HepG2 (cell line): ENCODE data around the gene CBX2. TPM values are rescaled to one million over a fixed set of nuclear protein-coding genes. Genes with fewer than 3 reads are reported as not detected.

Experiments used
- CCDC6 ChIP-seq: sonication (generic); formaldehyde crosslinking; IDR thresholded peaks from 2 replicates; pipeline ENCODE4 v1.8.1; 2022; ENCODE audit warnings: mild to moderate bottlenecking, missing genetic modification reagents, moderate library complexity
- CREM ChIP-seq, 2 experiments: sonication (generic) in 1 of 2; formaldehyde crosslinking in 1 of 2; IDR thresholded peaks; 2 replicates each; pipeline versions ENCODE4 v1.4.0 to v1.6.1; 2016 to 2020; ENCODE audit warnings: antibody characterized with exemption in 1 of 2, mild to moderate bottlenecking in 1 of 2, missing genetic modification reagents in 1 of 2
- KDM5B ChIP-seq: sonication (generic); formaldehyde crosslinking; IDR thresholded peaks from 2 replicates; pipeline ENCODE4 v1.4.0; 2020; ENCODE audit warnings: missing genetic modification reagents, mild to moderate bottlenecking, borderline replicate concordance
- LCORL ChIP-seq, 2 experiments: fragments of 450-650 bp in 1 of 2; sonication (generic) in 1 of 2; formaldehyde crosslinking in 1 of 2; IDR thresholded peaks; 2 replicates each; pipeline versions ENCODE4 v1.5.0 to v1.6.1; 2017 to 2020; ENCODE audit warnings: antibody characterized with exemption in 1 of 2, missing genetic modification reagents in 1 of 2
- RCOR2 ChIP-seq: IDR thresholded peaks from 2 replicates; pipeline ENCODE4 v1.6.1; 2016; ENCODE audit warnings: missing biosample characterization, missing genetic modification reagents
- SNAPC2 ChIP-seq: sonication (generic); formaldehyde crosslinking; IDR thresholded peaks from 2 replicates; pipeline ENCODE4 v1.8.1; 2022; ENCODE audit warnings: mild to moderate bottlenecking, missing genetic modification reagents
- ZNF12 ChIP-seq: sonication (generic); formaldehyde crosslinking; IDR thresholded peaks from 2 replicates; pipeline ENCODE4 v1.5.0; 2020; ENCODE audit warnings: missing genetic modification reagents
- ZNF34 ChIP-seq: sonication (generic); formaldehyde crosslinking; IDR thresholded peaks from 2 replicates; pipeline ENCODE4 v1.4.0; 2020; ENCODE audit warnings: mild to moderate bottlenecking, missing genetic modification reagents, borderline replicate concordance
- ZNF569 ChIP-seq: sonication (generic); formaldehyde crosslinking; IDR thresholded peaks from 2 replicates; pipeline ENCODE4 v1.5.0; 2020; ENCODE audit warnings: mild to moderate bottlenecking, missing genetic modification reagents, moderate library complexity, borderline replicate concordance
- ZNF570 ChIP-seq: sonication (generic); formaldehyde crosslinking; IDR thresholded peaks from 2 replicates; pipeline ENCODE4 v1.4.0; 2020; ENCODE audit warnings: mild to moderate bottlenecking, missing genetic modification reagents, borderline replicate concordance
- ZNF790 ChIP-seq: sonication (generic); formaldehyde crosslinking; IDR thresholded peaks from 2 replicates; pipeline ENCODE4 v1.8.0; 2022; ENCODE audit warnings: missing genetic modification reagents, mild to moderate bottlenecking, borderline replicate concordance
- ZSCAN12 ChIP-seq: sonication (generic); formaldehyde crosslinking; IDR thresholded peaks from 2 replicates; pipeline ENCODE4 v1.9.0; 2021; ENCODE audit warnings: mild to moderate bottlenecking, missing genetic modification reagents
- polyA plus RNA-seq, 8 experiments: library from polyadenylated mRNA; depleted of rRNA in 3 of 8; stranded (reverse) in 7 of 8; unstranded in 1 of 8; fragments of >200 nt; fragmentation: Illumina TruSeq in 4 of 8; extraction: Trizol in 4 of 8; gene quantifications; 2 replicates each; pipeline versions ENCODE4 v1.2.1 to v1.2.3, GENCODE V29; 2011 to 2016; ENCODE audit warnings: low read depth in 4 of 8, missing spikeins in 1 of 8, mixed read lengths in 1 of 8; ENCODE audit not compliant: insufficient read depth in 1 of 8
- total RNA-seq, 5 experiments: library from RNA; depleted of rRNA; stranded (reverse); fragments of >200 nt; fragmentation: Illumina TruSeq; extraction: Trizol; gene quantifications; 2 replicates each; pipeline ENCODE4 v1.2.3, GENCODE V29; 2016; ENCODE audit warnings: low read depth in 1 of 5
- TF ChIP-seq, protein P1 (sequence below): sonication (generic); formaldehyde crosslinking; IDR thresholded peaks from 2 replicates; pipeline ENCODE4 v1.5.1; 2020; ENCODE audit warnings: mild to moderate bottlenecking, missing genetic modification reagents
- TF ChIP-seq, protein P2 (sequence below): sonication (generic); formaldehyde crosslinking; IDR thresholded peaks from 2 replicates; pipeline ENCODE4 v1.5.1; 2020; ENCODE audit warnings: missing genetic modification reagents, mild to moderate bottlenecking, borderline replicate concordance
- TF ChIP-seq, protein P3 (sequence below): fragments of 450-650 bp; IDR thresholded peaks from 2 replicates; pipeline ENCODE4 v1.6.1; 2016
- TF ChIP-seq, protein P4 (sequence below): sonication (generic); formaldehyde crosslinking; IDR thresholded peaks from 2 replicates; pipeline ENCODE4 v1.8.1; 2023; ENCODE audit warnings: missing genetic modification reagents, inconsistent platforms, borderline replicate concordance

The CBX2 gene
- total and polyA plus RNA-seq, 2 of the 13 experiments (the other 11 are each of a cell fraction or from before 2014, with no cell fraction given) = 14.5 to 31.1 TPM

DNA sequence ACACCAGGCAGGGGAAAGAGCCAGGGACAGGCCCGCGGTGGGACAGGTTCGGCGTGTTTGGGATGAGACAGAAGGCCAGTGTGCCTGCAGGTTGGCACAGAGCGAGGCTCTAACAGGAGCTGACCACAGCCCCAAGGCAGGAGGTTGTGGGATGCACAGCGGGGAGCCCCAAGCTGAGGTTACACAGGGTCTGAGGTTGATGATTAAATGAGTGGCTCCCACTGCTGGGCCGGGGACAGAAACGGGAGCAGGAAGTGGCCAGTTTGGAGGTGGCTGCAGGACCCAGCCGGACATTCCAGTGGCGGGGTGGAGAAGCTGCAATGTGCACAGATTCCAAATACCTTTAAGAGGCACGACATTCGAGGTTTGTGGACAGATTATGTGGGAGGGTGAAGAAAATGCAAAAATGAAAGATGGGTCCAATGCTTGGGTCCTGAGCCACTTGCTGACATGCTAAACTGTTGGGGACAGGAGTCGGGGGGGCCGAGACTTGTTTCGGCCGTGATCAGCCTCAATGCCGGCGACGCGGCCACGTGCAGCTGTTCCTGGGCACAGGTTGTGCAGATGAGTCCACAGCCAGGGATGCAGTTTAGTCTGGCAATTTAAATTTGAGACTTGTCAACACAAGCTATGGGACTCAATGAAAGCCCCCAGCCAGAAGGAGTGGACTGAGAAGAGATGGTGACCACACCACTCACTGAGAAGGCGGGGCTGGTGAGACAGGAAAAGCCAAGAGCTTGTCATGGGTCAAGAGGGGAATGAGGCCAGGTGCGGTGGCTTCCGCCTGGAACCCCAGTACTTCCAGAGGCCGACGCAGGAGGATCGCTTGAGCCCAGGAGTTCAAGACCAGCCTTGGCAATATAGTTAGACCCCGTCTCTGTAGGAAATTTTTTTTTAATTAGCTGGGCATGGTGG is 38.5 kb upstream of the CBX2 start (continued):
- TF ChIP-seq, protein P1, sequence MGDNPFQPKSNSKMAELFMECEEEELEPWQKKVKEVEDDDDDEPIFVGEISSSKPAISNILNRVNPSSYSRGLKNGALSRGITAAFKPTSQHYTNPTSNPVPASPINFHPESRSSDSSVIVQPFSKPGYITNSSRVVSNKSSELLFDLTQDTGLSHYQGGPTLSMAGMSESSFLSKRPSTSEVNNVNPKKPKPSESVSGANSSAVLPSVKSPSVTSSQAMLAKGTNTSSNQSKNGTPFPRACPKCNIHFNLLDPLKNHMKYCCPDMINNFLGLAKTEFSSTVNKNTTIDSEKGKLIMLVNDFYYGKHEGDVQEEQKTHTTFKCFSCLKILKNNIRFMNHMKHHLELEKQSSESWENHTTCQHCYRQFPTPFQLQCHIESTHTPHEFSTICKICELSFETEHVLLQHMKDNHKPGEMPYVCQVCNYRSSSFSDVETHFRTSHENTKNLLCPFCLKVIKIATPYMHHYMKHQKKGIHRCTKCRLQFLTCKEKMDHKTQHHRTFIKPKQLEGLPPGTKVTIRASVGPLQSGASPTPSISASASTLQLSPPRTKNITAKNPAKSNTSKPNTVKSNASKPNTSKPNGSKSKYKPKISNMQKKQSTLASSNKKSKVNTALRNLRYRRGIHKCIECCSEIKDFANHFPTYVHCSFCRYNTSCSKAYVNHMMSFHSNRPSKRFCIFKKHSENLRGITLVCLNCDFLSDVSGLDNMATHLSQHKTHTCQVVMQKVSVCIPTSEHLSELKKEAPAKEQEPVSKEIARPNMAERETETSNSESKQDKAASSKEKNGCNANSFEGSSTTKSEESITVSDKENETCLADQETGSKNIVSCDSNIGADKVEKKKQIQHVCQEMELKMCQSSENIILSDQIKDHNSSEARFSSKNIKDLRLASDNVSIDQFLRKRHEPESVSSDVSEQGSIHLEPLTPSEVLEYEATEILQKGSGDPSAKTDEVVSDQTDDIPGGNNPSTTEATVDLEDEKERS (CRISPR knock-in tag) = peak; percentile 74; the same call in 1 of the 2 replicates
- TF ChIP-seq ZNF790 (CRISPR knock-in tag) = no peak
- no peak for TF ChIP-seq CREM (IDR thresholded peaks at IDR 0.05)
- no peak for TF ChIP-seq CREM (CRISPR knock-in tag; IDR thresholded peaks at IDR 0.05)
- TF ChIP-seq SNAPC2 (CRISPR knock-in tag) = 0 out of 2 replicates have a peak, but pooled peaks have one; percentile 39
- TF ChIP-seq, protein P2, sequence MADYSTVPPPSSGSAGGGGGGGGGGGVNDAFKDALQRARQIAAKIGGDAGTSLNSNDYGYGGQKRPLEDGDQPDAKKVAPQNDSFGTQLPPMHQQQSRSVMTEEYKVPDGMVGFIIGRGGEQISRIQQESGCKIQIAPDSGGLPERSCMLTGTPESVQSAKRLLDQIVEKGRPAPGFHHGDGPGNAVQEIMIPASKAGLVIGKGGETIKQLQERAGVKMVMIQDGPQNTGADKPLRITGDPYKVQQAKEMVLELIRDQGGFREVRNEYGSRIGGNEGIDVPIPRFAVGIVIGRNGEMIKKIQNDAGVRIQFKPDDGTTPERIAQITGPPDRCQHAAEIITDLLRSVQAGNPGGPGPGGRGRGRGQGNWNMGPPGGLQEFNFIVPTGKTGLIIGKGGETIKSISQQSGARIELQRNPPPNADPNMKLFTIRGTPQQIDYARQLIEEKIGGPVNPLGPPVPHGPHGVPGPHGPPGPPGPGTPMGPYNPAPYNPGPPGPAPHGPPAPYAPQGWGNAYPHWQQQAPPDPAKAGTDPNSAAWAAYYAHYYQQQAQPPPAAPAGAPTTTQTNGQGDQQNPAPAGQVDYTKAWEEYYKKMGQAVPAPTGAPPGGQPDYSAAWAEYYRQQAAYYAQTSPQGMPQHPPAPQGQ (CRISPR knock-in tag) = no peak
- TF ChIP-seq KDM5B (CRISPR knock-in tag) = peak; percentile 40; the same call in 1 of the 2 replicates
- TF ChIP-seq, protein P3, sequence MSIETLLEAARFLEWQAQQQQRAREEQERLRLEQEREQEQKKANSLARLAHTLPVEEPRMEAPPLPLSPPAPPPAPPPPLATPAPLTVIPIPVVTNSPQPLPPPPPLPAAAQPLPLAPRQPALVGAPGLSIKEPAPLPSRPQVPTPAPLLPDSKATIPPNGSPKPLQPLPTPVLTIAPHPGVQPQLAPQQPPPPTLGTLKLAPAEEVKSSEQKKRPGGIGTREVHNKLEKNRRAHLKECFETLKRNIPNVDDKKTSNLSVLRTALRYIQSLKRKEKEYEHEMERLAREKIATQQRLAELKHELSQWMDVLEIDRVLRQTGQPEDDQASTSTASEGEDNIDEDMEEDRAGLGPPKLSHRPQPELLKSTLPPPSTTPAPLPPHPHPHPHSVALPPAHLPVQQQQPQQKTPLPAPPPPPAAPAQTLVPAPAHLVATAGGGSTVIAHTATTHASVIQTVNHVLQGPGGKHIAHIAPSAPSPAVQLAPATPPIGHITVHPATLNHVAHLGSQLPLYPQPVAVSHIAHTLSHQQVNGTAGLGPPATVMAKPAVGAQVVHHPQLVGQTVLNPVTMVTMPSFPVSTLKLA = no peak
- TF ChIP-seq CCDC6 (CRISPR knock-in tag) = no peak
- no peak for TF ChIP-seq LCORL (IDR thresholded peaks at IDR 0.05)
- peak; percentile 82 for TF ChIP-seq LCORL (CRISPR knock-in tag; IDR thresholded peaks at IDR 0.05)
- TF ChIP-seq ZSCAN12 (CRISPR knock-in tag) = no peak
- no peak for TF ChIP-seq RCOR2 (CRISPR knock-in tag)
- TF ChIP-seq, protein P4, sequence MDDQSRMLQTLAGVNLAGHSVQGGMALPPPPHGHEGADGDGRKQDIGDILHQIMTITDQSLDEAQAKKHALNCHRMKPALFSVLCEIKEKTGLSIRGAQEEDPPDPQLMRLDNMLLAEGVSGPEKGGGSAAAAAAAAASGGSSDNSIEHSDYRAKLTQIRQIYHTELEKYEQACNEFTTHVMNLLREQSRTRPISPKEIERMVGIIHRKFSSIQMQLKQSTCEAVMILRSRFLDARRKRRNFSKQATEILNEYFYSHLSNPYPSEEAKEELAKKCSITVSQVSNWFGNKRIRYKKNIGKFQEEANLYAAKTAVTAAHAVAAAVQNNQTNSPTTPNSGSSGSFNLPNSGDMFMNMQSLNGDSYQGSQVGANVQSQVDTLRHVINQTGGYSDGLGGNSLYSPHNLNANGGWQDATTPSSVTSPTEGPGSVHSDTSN (CRISPR knock-in tag) = no peak
- TF ChIP-seq ZNF570 (CRISPR knock-in tag) = no peak
- no peak for TF ChIP-seq ZNF12 (CRISPR knock-in tag)
- TF ChIP-seq ZNF569 (CRISPR knock-in tag) = no peak
- no peak for TF ChIP-seq ZNF34 (CRISPR knock-in tag)
